GM12892 (cell line): ENCODE measurements around the gene FBXW12.

Source experiments
- POLR2A ChIP-seq: IDR thresholded peaks from 2 replicates; pipeline ENCODE4 v1.6.1; 2011; ENCODE audit warnings: low read depth, low read length, control low read depth
- POLR2AphosphoS5 ChIP-seq: IDR thresholded peaks from 2 replicates; pipeline ENCODE4 v1.6.1; 2011; ENCODE audit warnings: low read depth, low read length, control low read depth

DNA sequence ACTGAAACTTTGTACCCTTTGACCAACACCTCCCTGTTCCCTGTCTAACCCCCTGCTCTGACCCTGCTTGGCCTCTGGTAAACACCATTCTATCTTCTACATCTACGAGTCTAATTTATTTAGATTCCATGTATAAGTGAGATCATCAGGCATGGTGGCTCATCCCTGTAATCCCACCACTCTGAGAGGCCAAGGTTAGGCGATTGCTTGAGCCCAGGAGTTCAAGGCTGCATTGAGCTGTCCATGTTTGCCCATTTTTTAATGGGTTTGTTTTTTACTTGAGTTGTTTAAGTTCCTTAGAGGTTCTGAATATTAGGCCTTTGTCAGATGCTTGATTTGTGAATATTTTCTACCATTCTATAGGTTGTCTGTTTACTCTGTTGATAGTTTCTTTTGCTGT lies 16.9 kb downstream of the FBXW12 start:
- TF ChIP-seq POLR2A (no peak), POLR2AphosphoS5 (no peak)
